Testis (tissue), 2 donors: ENCODE measurements around the gene IFITM5.
"Not testable (repeated sequence)": the region's sequence is repeated elsewhere in the genome, so short reads cannot be mapped to it uniquely, and the experiment has no call there.

ENCODE experiments used
- POLR2A ChIP-seq: fragments of 450-650 bp; IDR thresholded peaks from one replicate; pipeline ENCODE4 v1.6.1; 2017; ENCODE audit warnings: antibody characterized with exemption, mild to moderate bottlenecking, moderate library complexity
- TF ChIP-seq, protein P1 (sequence below), 3 experiments: fragments of 450-650 bp in 2 of 3; fragments of 200-600 bp in 1 of 3; sonication (generic) in 1 of 3; IDR thresholded peaks; one replicate each; pipeline ENCODE4 v1.5.1; 2016 to 2019; ENCODE audit warnings: antibody characterized with exemption in 3 of 3, mild to moderate bottlenecking in 2 of 3, moderate library complexity in 1 of 3

DNA sequence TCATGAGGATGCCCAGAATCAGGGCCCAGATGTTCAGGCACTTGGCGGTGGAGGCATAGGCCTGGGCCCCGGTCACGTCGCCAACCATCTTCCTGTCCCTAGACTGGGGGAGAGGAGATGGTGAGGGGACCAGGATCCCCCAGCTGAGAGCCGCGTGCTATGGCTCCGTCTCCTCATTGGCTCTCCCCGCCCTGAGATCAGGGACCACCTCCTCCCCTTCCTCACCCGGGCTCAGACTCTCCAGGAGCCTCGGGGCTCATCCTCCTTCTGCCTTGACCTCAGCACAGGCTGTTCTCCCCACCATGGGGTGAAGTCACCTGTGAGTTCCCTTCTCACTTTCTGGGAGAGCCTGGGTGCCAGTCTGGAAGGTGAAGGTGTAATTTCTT lies 20.6 kb upstream of the IFITM5 start:
- TF ChIP-seq, protein P1, sequence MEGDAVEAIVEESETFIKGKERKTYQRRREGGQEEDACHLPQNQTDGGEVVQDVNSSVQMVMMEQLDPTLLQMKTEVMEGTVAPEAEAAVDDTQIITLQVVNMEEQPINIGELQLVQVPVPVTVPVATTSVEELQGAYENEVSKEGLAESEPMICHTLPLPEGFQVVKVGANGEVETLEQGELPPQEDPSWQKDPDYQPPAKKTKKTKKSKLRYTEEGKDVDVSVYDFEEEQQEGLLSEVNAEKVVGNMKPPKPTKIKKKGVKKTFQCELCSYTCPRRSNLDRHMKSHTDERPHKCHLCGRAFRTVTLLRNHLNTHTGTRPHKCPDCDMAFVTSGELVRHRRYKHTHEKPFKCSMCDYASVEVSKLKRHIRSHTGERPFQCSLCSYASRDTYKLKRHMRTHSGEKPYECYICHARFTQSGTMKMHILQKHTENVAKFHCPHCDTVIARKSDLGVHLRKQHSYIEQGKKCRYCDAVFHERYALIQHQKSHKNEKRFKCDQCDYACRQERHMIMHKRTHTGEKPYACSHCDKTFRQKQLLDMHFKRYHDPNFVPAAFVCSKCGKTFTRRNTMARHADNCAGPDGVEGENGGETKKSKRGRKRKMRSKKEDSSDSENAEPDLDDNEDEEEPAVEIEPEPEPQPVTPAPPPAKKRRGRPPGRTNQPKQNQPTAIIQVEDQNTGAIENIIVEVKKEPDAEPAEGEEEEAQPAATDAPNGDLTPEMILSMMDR (IDR thresholded peaks at IDR 0.05): not testable (repeated sequence)
- TF ChIP-seq POLR2A: not testable (repeated sequence)
